OCI-LY1 (cell line): Measurements from ENCODE around the gene GABBR2.

ENCODE experiments used
- CTCF ChIP-seq: fragments of 200-600 bp; sonication (generic), shearing (Covaris generic); IDR thresholded peaks from 2 replicates; pipeline ENCODE4 v1.5.1; 2017; ENCODE audit warnings: mild to moderate bottlenecking, antibody characterized with exemption, low read length, moderate library complexity, mixed read lengths
- EZH2 ChIP-seq: fragments of 200-600 bp; sonication (generic), shearing (Covaris generic); IDR thresholded peaks from 2 replicates; pipeline ENCODE4 v1.8.0; 2017; ENCODE audit warnings: borderline replicate concordance, mixed run types, mild to moderate bottlenecking, antibody characterized with exemption, low read length, moderate library complexity, mixed read lengths

- no peak for TF ChIP-seq CTCF
- no peak for TF ChIP-seq EZH2
Measured at GRCh38 chr9:98242426-98242825, 466.3 kb downstream of the GABBR2 start.
